ENCODE results near the gene SYNE1.
A peak's percentile ranks its signal among the peaks of the same experiment; 100 is the strongest.

GRCh38 chr6:152316024-152316423 is 321.1 kb downstream of the SYNE1 start:
- TF ChIP-seq CTCF (IDR thresholded peaks at IDR 0.05) (no peak), POLR2A (IDR thresholded peaks at IDR 0.05) (no peak), POLR2AphosphoS5 (IDR thresholded peaks at IDR 0.05) (peak in 1 of 2 donors; percentile 37), EP300 (IDR thresholded peaks at IDR 0.05) (peak in 1 of 4 donors; percentile 54)

Measured in upper lobe of left lung (tissue), 4 donors.